Right renal cortex interstitium (tissue), 3 donors: ENCODE data around the gene MMP12. TPM values are rescaled to one million over a fixed set of nuclear protein-coding genes. Genes with fewer than 3 reads are reported as not detected.

ENCODE experiments used
- DNase-seq, 3 donors: peaks; one replicate each; pipeline ENCODE4 v3.0.0-alpha.2; 2013; ENCODE audit warnings: low read depth in 3 of 3, low spot score in 2 of 3
- polyA plus RNA-seq, 3 donors: library from polyadenylated mRNA; unstranded; fragments of 120-200 nt; gene quantifications; one replicate each; pipeline ENCODE4 v1.2.1, GENCODE V29; 2013; ENCODE audit not compliant: insufficient read length in 3 of 3

The MMP12 gene
- polyA plus RNA-seq, 3 donors = 2.3 to 4.2 (median 3.7) TPM

DNA sequence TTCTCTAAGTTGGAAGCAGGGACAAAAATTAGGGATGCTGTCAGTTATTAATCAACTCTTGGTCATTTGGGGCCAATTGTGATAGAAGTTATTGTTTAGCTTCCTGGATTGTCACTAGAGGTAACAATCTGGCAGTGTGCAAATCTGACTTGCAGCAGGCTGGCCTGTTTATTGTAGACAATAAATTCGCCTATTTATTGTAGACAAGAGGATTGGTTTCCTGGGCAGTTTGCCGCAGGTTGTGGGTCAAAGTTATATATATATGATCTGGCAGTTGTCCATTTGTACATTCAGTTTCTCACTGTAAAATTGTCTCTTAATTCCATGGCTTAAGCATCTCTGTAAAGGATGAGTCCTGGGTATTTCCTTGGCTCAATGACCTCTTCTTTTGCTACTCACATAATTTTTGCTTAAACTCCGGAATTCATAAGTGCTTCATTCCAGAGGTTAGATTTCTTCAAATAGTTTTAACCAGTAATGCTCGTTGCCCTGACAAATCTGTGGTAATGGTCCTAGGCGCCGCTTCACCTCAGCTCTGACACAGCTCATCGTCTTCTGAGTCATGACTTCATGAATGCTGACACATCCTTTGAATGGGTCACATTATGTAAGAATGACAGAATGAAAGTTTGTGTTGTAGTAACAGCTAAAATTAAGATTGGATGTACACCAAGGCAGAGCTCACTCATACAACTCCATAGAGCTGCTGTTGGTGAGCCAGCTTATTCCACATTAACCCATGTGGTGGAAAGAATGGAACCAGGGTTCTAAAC, 23.6 kb downstream of the MMP12 start:
- DNase-seq = no peak

DNA sequence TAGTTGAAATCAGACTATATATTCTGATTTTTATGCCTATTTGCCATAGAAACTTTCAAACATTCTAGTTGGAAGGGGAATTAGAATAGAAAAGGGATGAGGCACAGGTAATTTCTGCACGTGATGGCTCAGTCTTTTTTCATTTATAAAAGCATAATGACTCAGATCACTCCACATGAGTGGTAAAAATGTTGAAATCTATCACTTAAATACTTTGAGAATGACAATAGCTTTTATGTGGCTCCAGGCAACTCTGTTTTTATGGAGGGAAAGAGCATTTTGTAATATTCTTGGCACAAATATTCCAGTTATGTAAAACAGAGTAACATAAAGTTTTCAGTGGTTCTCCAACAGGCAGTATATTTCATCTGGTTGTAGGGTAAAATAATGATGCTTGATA, 25.5 kb downstream of the MMP12 start:
- no peak for DNase-seq

DNA sequence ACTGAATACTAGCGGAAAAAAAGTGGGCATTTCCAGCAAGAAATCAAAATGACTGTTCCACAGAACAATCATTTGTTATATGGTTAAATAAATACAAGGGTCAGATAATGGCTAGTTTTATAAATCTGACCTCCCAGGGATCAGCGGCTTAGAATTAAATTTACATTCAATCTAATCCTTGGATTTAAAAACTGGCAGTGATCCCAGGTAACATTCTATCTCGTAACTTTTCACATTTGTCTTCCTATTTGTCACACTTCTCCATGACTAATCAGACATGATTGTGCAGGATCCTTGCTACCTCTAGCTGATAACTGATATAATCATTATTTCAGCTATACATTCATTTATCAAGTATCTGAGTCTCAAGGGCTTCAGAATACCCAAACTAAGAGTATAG, 28.5 kb downstream of the MMP12 start:
- DNase-seq = no peak

DNA sequence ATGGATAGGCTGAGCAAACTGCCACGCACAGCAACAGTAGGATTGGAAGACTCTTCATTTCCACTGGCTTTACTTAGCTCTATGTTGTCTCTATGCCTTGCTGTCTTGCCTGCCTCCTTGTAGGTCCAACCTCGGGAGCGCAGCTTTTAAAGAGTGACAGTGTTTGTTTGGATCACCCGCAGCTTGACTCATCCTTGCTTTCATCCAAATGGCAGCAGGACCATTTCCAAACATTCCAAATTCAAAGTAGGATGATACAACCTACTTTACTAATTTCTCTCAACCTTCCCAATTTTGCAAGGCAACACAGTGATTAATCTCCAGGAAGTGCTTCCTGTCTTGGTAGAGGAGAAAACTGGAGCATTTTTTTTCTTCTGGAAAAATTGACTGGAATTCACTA, 31.3 kb downstream of the MMP12 start, which contains the start of gene MMP3:
Gene MMP3 (minus strand): TSS at position 121 of the 400 bp plus-strand sequence. CDS start 63 bp downstream, at position 58.
- no peak for DNase-seq

DNA sequence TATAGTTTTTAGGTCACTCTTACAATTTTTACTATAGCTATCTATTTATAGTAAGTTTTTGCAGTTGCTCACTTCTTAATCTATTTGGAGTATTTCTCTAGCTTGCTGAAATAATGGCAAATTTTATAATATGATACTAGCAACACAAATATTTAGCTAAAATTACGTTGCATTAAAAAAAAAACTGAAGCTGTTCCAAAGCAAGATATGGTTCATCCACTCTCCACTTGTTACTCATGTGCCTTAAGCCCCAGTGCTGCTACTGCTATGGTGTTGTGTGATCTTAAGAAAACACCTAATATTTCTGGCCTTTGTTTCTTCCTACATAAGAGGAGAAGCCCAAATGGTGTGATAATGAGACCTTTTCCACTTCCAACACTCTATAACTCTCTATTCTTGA, 31.9 kb downstream of the MMP12 start:
- no peak for DNase-seq

DNA sequence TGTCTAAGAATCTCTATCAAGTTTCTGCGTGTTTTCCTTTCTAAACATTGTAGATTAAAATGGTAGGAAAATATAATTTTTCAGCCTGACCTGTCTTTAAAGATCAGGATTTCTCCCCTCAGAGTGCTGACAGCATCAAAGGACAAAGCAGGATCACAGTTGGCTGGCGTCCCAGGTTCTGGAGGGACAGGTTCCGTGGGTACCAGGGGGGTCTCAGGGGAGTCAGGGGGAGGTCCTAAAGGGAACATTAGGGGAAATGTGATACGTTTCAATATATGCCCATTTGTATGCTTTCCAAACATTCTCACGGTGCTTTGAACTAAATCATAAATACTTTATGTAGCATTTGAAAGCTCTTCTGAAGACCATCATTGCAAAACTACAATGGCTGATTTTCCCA, 34.8 kb downstream of the MMP12 start:
- no peak for DNase-seq

DNA sequence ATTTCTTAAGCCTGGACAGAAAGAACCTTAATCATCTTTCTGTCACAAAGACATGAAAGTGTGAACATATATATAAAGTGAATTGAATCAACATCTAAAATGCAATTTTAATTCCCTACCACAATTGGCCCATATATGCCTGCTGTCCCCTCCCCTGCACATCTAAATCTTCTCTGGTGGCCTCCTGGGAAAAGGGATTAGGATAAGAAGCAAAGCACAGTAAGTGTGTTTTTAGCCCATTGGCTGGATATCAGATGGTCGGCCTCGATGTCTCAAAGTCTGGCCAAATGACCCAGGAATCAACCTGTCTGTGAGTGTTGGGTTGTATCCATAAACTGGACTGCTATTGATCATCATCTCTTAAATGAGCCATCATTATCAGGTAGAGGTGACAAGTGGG, 37.1 kb downstream of the MMP12 start:
- no peak for DNase-seq

DNA sequence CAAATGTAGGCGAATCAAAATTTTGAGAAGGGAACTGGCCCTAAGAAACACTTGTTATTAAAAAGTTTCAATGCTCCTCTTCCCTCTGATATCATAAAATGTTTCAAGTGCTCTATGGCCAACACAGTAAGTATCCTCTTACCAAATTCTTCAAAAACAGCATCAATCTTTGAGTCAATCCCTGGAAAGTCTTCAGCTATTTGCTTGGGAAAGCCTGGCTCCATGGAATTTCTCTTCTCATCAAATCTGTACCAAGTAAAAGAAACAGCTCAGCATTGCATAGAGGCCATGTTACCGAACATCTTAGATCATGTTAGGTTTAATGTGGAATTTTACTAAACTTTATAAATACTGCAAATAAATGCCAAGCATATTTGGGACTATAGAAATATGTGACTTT, 37.6 kb downstream of the MMP12 start:
- no peak for DNase-seq

DNA sequence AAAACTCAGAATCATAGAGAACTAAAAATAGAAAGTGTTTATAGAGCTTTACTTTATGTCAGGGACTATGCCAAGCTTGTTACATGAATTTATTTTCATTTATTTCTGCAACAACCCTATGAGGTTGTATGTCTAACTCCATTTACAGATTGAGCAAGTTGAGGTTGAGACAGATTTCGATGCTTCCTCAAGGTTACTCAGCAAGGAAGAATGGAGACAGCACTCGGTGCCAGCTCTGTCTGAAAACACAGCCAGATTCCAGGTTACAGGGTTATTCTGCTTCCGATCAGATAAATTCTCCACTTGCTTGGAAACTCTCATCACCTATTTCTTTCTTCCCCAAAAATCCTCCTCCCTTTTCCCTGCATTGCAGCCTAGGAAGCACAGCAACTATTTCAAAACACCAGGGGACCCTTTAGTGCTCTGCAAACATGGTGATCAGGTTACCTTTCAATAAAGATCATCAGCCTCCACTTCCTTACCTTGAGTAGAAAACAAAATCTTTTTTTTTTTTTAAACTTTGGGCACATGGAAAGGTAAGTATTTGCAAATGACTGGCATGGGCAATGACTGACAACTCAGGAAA, 38.4 kb downstream of the MMP12 start:
- no peak for DNase-seq

DNA sequence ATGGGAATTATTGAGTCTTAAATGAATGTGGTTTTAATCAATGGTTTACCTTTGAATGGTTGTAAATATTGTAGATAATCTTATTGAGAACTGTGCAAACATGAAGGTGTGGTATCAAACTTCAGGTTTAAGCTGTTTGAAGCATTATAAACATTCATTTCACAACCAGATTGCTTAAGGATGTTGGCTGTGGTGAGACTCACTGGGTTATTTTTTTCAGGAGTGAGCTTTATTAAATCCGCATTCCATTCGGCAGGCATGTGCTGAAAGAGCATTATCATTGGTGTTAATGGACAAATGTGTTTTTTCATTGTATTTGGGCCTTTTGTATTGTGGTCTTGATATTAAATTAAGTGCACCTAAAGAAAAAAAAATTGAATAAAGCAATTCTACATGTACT, 41.1 kb downstream of the MMP12 start:
- no peak for DNase-seq

DNA sequence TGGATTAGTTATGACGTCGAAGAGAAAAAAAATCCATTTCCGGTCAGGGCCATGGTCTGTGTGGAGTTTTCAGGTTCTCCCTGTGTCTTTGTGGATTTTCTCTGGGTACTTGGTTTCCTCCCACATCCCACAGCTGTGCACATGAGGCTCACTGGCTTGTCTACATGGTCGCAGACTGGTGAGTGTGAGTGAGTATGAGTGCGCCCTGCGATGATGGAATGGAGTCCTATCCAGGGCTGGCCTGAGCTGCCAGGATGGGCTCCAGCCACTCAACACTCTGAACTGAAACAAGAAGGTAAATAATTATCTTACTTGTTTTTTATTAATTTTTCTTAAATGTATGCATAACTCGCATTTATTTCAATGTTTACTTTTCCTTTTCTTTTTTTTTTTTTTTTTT, 42.2 kb downstream of the MMP12 start:
- no peak for DNase-seq

DNA sequence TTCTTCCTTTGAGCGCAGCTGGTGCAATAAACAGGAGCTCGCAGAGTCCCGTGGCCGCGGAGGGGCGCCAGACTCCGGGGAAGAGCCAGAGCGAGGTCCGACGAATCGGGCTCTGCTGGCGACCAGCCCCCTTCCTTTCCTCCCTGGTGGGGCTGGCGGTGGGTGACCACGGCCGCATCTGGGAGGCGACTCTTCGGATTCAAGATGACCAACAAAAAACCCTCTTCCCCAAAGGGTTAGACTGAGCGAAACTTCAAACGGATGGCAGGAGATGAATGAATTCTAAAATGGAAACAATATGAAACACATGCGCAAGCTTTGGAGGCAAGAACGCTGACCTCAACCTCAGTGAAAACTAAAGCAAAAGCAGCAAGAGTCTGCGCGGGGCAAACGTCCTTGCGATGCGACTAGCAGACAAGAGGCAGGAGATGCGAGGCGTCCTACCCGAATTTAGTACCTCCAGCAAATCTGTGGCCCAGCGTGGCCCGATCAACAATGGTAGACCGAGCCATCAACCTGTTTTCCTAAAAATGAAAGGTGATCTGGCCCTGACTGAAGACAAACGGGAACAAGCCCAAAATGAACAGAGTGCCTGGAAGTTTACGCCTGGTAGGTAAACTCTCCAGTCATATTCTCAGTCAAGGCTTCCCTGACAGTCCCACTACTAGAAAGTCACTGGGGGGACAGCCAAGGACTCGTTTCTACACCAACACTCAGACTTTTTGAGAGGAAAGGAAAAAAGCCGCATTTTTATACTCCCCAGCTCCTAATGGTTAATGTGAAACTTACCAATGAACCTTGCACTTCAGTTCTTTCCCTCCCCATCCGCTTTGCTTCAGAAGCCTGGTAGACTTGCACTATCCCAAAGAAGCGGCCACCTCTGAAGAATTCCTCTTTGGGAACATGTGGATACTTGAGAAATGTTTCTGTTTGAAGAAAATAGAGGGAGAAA, 43.0 kb downstream of the MMP12 start:
- no peak for DNase-seq

DNA sequence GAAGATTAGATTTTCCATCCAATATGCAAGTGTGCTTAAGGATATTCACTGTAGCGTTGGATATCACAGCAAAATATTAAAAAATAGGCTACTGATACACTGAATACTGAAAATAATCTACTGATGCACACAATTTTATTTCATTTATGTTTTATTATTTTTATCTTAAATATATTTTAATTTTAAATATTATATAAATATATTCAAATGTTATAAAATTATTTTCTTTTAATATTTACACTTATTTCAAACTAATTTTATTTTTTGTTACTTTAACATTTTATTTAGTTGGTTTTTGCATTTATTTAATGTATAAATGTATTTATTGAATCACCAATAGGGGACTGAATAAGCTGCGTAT, 43.7 kb downstream of the MMP12 start:
- no peak for DNase-seq

DNA sequence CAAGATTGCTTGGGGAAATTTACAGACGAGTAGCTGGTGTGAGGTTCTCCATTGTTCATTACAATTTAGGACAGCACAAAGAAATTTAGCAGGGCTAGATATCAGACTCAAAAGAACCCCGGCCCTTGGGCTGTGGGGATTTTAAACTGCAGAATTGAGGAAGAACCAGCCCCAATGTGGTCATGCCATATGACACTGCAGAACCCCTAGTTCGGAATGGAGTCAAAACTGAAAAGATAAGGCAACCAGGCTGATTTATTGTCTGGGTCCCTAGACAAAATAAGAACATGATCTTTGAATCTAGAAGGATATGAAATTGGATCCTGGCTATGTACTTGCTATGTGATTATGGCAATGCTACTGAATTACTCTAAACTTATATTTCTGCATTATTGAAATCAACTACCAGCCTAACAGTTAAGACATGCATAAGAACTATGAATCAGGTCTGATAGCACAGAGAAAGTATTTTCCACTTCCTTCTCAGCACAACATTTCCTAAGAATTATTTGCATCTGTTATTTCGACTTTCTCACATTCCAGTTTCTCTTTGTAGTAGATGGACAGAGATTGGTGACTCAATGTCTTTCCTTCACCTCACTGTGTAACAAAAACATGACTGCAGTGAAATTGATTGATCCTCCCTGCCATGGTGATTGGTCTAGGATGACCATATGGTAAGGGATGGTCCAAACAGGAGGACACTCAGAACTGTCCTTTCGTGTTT, 44.6 kb downstream of the MMP12 start:
- DNase-seq = no peak

DNA sequence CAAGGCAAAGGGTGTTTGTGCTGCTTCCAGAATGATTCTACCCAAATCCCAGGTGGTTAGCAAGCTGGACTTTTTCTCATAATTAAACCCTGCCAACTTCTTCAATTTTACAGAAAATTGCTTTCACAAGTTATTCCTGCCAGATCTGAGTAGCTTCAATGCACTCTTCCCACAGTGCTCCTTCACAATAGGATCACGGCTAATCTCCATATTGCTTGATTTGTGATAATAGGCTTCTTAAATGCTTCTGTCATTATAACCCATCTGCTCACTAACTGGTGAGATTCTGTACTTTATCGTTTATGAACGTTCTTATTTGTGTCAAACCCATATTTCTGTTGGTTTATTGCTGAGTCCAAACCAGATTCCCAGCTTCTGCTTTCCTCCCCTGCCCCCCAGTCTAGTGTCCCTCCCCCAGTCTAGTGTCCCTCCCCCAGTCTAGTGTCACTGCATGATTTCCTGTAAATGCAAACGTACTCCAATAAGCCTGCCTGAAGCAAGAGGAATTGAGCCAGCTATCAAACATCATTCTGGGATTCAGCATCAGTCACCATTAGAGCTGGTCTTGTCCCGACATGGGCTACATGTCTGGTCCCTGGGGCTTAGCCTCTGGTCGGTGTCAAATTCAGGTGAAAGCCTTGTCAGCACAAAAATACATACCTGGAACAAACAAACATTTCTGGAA, 45.3 kb downstream of the MMP12 start:
- DNase-seq = no peak

DNA sequence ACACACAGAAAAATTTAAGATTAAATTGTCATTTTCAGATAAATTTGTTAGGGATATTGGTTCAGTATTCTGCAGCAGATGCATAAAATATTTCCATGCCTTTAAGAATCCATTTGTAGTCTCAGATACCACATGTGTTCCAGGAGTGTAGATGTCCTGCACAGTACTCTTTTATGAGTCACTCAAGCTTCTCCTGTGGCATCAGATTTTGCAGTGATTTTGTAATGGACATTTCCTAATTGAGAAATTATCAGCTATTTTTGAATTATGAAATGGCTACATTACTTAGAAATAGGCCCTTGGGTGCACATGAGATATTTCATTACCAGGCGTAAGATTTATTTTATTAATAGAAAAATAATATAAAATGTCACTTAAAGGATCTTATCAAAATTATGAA, 50.2 kb downstream of the MMP12 start:
- DNase-seq = no peak

DNA sequence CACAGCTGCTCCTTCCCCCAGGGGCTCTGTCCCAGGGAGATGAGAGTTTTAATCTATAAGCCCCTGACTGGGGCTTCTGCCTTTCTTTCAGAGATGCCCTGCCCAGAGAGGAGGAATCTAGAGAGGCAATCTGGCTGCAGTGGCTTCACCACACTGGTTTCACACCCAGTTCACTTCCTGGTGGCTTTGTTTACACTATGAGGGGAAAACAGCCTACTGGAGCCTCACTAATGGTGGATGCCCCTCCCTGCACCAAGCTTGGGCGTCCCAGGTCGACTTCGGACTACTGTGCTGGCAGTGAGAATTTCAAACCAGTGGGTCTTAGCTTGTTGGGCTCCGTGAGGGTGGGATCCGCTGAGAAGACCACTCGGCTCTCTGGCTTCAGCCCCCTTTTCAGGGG, 55.3 kb downstream of the MMP12 start:
- DNase-seq = no peak

DNA sequence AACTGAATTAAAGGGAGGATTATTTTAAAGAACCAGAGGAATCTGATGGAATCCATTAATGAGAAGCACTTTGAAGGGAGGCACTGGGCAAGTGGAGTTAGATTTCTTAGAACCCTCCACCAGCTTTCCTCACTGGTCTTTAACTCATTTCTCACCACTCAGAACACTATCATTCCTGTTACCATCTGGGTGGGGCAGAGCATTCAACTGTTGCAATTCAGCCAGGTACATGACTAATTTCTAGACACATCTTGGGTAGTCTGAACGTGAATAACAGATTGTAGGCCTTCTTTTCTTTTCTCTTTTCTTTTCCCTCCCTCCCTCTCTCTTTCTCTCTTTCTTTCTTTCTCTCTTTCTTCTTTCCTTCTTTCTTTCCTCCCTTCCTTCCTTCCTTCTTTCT, 61.3 kb downstream of the MMP12 start:
- no peak for DNase-seq
